GM12874 (cell line): ENCODE measurements around the gene FEV.
A peak's percentile ranks its signal among the peaks of the same experiment; 100 is the strongest.

Source experiments
- CTCF ChIP-seq: IDR thresholded peaks from 2 replicates; pipeline ENCODE4 v1.5.1; 2011; ENCODE audit warnings: low read depth, mild to moderate bottlenecking, control low read depth, low read length, moderate library complexity; ENCODE audit not compliant: insufficient read depth

Gene FEV

GRCh38 chr2:218985021-218985324 lies at the start of gene FEV:
FEV (minus strand) TSS chr2:218985184; CDS start chr2:218985075, 109 bp downstream.
- no peak for TF ChIP-seq CTCF

- TF ChIP-seq CTCF = no peak
Observed at GRCh38 chr2:219032051-219032745, 47.2 kb upstream of the FEV start.

GRCh38 chr2:219031005-219031738 lies 46.2 kb upstream of the FEV start:
- no peak for TF ChIP-seq CTCF

GRCh38 chr2:219030177-219030940 lies 45.4 kb upstream of the FEV start:
- no peak for TF ChIP-seq CTCF

- TF ChIP-seq CTCF = peak; percentile 96
Observed at GRCh38 chr2:219029829-219030165, 44.8 kb upstream of the FEV start.

GRCh38 chr2:219028996-219029828 lies 44.2 kb upstream of the FEV start:
- TF ChIP-seq CTCF = no peak

- TF ChIP-seq CTCF = no peak
Observed at GRCh38 chr2:219028141-219028540, 43.2 kb upstream of the FEV start.
